GM19467 (cell line): Measurements from ENCODE around the gene EXT2.

Experiments
- ATAC-seq: cut with Tn5 transposase; IDR thresholded peaks from one replicate; pipeline ENCODE4 v1.9.1; 2021; ENCODE audit warnings: mild to moderate bottlenecking, moderate library complexity; ENCODE audit not compliant: unreplicated experiment

The EXT2 gene

GRCh38 chr11:44235765-44236201, 140.3 kb downstream of the EXT2 start:
- ATAC-seq, result no peak

GRCh38 chr11:44236296-44236695, 140.8 kb downstream of the EXT2 start:
- no peak for ATAC-seq

- ATAC-seq, result no peak
These were observed 141.7 kb downstream of the EXT2 start for GRCh38 chr11:44237156-44237555.

- ATAC-seq, result no peak
These were observed 146.4 kb downstream of the EXT2 start for GRCh38 chr11:44241851-44242250.

GRCh38 chr11:44243086-44243485, 147.6 kb downstream of the EXT2 start:
- ATAC-seq, result no peak

GRCh38 chr11:44243595-44244343, 148.3 kb downstream of the EXT2 start:
- no peak for ATAC-seq

GRCh38 chr11:44244639-44245310, 149.3 kb downstream of the EXT2 start:
- no peak for ATAC-seq

- ATAC-seq, result no peak
These were observed 151.2 kb downstream of the EXT2 start for GRCh38 chr11:44246726-44247125.

GRCh38 chr11:44247508-44247907, 152.0 kb downstream of the EXT2 start:
- no peak for ATAC-seq

- no peak for ATAC-seq
These were observed 152.6 kb downstream of the EXT2 start for GRCh38 chr11:44248109-44248508.

- no peak for ATAC-seq
These were observed 154.9 kb downstream of the EXT2 start for GRCh38 chr11:44250421-44250820.

GRCh38 chr11:44252999-44253602, 157.6 kb downstream of the EXT2 start:
- ATAC-seq, result no peak

GRCh38 chr11:44255406-44256071, 160.1 kb downstream of the EXT2 start:
- ATAC-seq, result no peak

GRCh38 chr11:44256673-44257291, 161.3 kb downstream of the EXT2 start:
- ATAC-seq, result no peak

GRCh38 chr11:44257338-44258189, 162.1 kb downstream of the EXT2 start:
- ATAC-seq, result no peak

GRCh38 chr11:44258190-44258489, 162.7 kb downstream of the EXT2 start:
- no peak for ATAC-seq

- no peak for ATAC-seq
These were observed 163.5 kb downstream of the EXT2 start for GRCh38 chr11:44258839-44259420.

- ATAC-seq, result no peak
These were observed 164.6 kb downstream of the EXT2 start for GRCh38 chr11:44260081-44260480.

- ATAC-seq, result no peak
These were observed 166.5 kb downstream of the EXT2 start for GRCh38 chr11:44261800-44262591.
